GM18517 (cell line): ENCODE data around the gene SYAP1.
"Not testable (repeated sequence)": the region's sequence is repeated elsewhere in the genome, so short reads cannot be mapped to it uniquely, and the experiment has no call there.

ENCODE experiments used
- ATAC-seq: cut with Tn5 transposase; IDR thresholded peaks from one replicate; pipeline ENCODE4 v1.9.1; 2021; ENCODE audit warnings: mild to moderate bottlenecking, moderate library complexity; ENCODE audit not compliant: unreplicated experiment

SYAP1 gene

GRCh38 chrX:16774746-16775145 is 55.3 kb downstream of the SYAP1 start:
- no peak for ATAC-seq

GRCh38 chrX:16778545-16778944 is 59.1 kb downstream of the SYAP1 start:
- ATAC-seq, result no peak

DNA sequence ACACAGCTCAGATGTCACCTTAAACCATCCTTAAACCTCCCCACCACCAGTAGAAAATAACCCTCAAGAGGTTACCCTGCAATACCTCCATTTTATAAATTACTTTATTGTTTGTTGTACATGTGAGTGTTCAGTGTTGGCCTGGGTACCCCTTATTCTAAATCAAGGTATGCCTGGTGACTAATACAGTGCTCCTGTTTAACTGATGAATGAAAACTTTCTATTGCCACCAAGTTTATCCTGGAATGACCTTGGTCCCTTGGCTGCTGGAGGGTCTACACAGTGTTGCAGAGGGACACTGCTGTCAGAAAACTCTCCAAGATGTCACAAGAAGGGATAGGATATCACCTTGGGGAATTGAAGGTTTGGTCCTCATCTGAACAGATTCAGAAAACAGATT is 59.6 kb downstream of the SYAP1 start:
- no peak for ATAC-seq

DNA sequence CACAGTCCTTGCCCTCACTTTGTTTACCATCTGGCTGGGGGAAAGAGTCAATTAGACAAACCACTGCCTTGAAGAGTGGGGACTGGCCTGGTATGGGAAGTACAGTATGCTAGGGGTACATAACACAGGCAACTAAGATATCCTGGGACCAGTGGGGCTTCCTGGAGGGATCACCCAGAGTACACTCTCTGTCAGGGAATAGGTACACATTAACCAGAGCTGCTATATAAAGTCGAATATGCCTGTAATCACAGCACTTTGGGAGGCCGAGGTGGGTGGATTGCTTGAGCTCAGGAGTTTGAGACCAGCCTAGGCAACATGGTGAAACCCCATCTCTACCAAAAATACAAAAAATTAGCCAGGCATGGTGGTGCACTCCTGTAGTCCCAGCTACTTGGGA is 60.4 kb downstream of the SYAP1 start:
- ATAC-seq, result not testable (repeated sequence)

DNA sequence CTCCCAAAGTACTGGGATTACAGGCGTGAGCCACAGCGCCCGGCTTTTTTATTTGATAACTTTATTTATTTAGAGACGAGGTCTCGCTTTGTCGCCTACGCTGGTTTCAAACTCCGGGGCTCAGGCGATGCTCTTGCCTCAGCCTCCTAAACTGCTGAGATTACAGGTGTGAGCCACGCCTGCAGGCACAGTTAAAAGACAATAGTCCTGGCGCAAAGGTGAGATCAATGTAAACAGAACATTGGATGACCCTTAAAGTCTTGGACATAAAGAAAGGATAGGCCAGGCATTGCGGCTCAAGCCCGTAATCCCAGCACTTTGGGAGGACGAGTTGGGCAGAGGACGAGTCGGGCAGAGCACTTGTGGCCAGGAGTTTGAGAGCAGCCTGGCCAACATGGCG is 64.0 kb downstream of the SYAP1 start:
- no peak for ATAC-seq

GRCh38 chrX:16784440-16784839 is 65.0 kb downstream of the SYAP1 start:
- not testable (repeated sequence) for ATAC-seq

- no peak for ATAC-seq
Measured at GRCh38 chrX:16785247-16786138, 66.1 kb downstream of the SYAP1 start.

GRCh38 chrX:16786139-16786790 is 66.9 kb downstream of the SYAP1 start, which contains the start of gene TXLNG:
TXLNG (plus strand) TSS chrX:16786466; CDS start chrX:16786488, 22 bp downstream.
- ATAC-seq, result peak; percentile 100

GRCh38 chrX:16786791-16787735 is 67.7 kb downstream of the SYAP1 start:
- ATAC-seq, result peak; percentile 26

DNA sequence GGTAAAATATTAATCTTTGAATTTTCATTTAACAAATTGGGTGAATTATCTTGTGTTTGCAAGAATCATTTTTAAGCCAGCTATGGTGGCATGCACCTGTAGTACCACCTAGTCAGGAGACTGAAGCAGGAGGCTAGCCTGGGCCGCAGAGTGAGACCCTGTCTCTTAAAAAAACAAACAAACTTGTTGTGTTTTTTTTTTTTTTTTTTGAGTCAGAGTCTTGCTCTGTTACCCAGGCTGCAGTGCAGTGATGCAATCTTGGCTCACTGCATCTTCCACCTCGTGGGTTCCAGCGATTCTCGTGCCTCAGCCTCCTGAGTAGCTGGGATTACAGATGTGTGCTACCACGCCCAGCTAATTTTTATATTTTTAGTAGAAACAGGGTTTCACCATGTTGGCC is 69.1 kb downstream of the SYAP1 start:
- no peak for ATAC-seq

- no peak for ATAC-seq
Measured at GRCh38 chrX:16796298-16796697, 76.9 kb downstream of the SYAP1 start.

GRCh38 chrX:16797358-16797757 is 77.9 kb downstream of the SYAP1 start:
- ATAC-seq, result no peak

GRCh38 chrX:16797841-16798240 is 78.4 kb downstream of the SYAP1 start:
- no peak for ATAC-seq

DNA sequence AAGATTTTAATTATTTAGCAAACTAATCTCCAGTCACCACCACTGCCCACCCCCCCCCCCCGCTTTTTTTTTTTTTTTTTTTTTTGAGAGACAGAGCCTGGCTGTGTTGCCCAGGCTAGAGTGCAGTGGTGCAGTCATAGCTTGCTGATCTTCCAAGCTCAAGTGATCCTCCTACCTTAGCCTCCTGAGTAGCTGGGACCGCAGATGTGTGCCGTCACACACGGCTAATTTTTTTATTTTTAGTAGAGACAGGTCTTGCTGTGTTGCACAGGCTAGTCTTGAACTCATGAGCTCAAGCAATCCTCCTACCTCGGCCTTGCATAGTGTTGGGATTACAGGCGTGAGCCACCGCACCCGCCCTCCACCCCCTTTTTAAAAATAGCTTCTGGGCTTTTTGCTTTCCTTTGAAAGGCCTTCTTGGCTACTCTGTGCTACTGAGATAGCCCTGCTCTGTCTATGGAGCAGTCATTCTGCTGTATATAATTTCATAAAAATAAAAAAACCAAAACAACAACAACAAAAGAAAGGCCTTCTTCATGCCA is 85.6 kb downstream of the SYAP1 start:
- ATAC-seq, result peak; percentile 74

DNA sequence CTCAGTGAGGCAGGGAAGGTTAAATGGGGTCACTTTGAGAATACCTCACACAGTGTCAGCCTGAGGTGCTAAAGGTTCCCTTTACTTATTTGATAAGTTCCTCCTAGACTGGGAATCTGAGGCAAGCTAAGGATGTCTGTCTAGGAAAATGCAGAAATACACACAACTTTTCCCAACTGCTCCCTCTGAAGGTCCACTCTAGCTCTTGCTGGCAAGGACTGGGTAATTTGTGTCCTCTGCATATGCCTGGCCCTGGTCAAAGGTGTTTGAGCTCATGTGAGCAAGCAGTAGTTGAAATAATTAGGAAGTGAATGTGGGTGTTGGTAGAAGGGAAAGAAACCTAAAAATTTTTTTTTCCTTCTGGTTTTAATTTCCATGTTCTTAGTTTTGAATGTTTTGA is 88.1 kb downstream of the SYAP1 start:
- no peak for ATAC-seq

GRCh38 chrX:16807976-16808542 is 88.6 kb downstream of the SYAP1 start:
- ATAC-seq, result no peak

DNA sequence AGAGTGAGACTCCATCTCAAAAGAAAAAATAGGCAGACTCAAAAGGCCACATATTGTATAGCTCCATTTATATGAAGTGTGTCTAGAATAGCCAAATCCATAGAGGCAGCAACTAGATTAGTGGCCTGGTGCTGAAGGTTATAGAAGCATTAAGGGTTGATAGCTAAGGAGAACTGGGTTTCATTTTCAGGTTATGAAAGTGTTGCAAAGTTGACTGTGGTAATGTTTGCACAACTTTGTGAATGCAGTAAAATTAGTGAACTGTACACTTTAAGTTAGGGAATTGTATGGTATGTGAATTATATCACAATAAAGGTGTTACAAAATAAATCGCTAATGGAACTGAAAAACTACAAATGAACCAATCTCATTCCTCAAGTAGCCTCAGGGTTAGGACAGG is 95.2 kb downstream of the SYAP1 start:
- ATAC-seq, result no peak
